ENCODE measurements around the gene GLT6D1. TPM values are rescaled to one million over a fixed set of nuclear protein-coding genes. Genes with fewer than 3 reads are reported as not detected.

The GLT6D1 gene
- total RNA-seq, 1 donor from 2014 or later, result not detected

- TF ChIP-seq CTCF (IDR thresholded peaks at IDR 0.05; ENCODE audit: borderline replicate concordance), result no peak
- peaks cover 49% of the 10 kb centered on the region for H3K27me3 ChIP-seq (ENCODE audit: low read depth)
- no peaks in the 10 kb centered on the region for H3K36me3 ChIP-seq
- no peaks in the 10 kb centered on the region for H3K9me3 ChIP-seq (replicated peaks)
- no peak for DNase-seq
- H3K4me3 ChIP-seq, result no peak overlapping the region
- no peak overlapping the region for H3K27ac ChIP-seq (replicated peaks)
- H3K4me1 ChIP-seq, result no peaks in the 10 kb centered on the region
- intact Hi-C loops (cut with micrococcal nuclease), result no loop called here
Measured at GRCh38 chr9:135681161-135681560, 41.8 kb upstream of the GLT6D1 start.

- H3K9me3 ChIP-seq (replicated peaks), result no peaks in the 10 kb centered on the region
- intact Hi-C loops (cut with micrococcal nuclease), result no loop called here
- no peak for DNase-seq
- TF ChIP-seq CTCF (IDR thresholded peaks at IDR 0.05; ENCODE audit: borderline replicate concordance), result no peak
- no peak overlapping the region for H3K27ac ChIP-seq (replicated peaks)
- no peaks in the 10 kb centered on the region for H3K4me1 ChIP-seq
- H3K27me3 ChIP-seq (ENCODE audit: low read depth), result peaks cover 48% of the 10 kb centered on the region
- H3K36me3 ChIP-seq, result no peaks in the 10 kb centered on the region
- no peak overlapping the region for H3K4me3 ChIP-seq
Measured at GRCh38 chr9:135680056-135680455, 40.7 kb upstream of the GLT6D1 start.

- no peaks in the 10 kb centered on the region for H3K4me1 ChIP-seq
- no peak overlapping the region for H3K4me3 ChIP-seq
- no peak overlapping the region for H3K27ac ChIP-seq (replicated peaks)
- DNase-seq, result no peak
- H3K36me3 ChIP-seq, result no peaks in the 10 kb centered on the region
- no peaks in the 10 kb centered on the region for H3K9me3 ChIP-seq (replicated peaks)
- intact Hi-C loops (cut with micrococcal nuclease), result no loop called here
- peaks cover 31% of the 10 kb centered on the region for H3K27me3 ChIP-seq (ENCODE audit: low read depth)
- TF ChIP-seq CTCF (IDR thresholded peaks at IDR 0.05; ENCODE audit: borderline replicate concordance), result no peak
Measured at GRCh38 chr9:135678236-135679017, 39.1 kb upstream of the GLT6D1 start.

GRCh38 chr9:135677641-135678168 is 38.4 kb upstream of the GLT6D1 start:
- H3K36me3 ChIP-seq, result no peaks in the 10 kb centered on the region
- no peak for DNase-seq
- H3K4me3 ChIP-seq, result no peak overlapping the region
- no peaks in the 10 kb centered on the region for H3K9me3 ChIP-seq (replicated peaks)
- H3K27me3 ChIP-seq (ENCODE audit: low read depth), result peaks cover 25% of the 10 kb centered on the region
- no peak for TF ChIP-seq CTCF (IDR thresholded peaks at IDR 0.05; ENCODE audit: borderline replicate concordance)
- H3K27ac ChIP-seq (replicated peaks), result no peak overlapping the region
- H3K4me1 ChIP-seq, result no peaks in the 10 kb centered on the region
- intact Hi-C loops (cut with micrococcal nuclease), result no loop called here

- Histone ChIP-seq H3K4me1 (no peaks in the 10 kb centered on the region), H3K27me3 (ENCODE audit: low read depth) (peaks cover 25% of the 10 kb centered on the region), H3K9me3 (replicated peaks) (no peaks in the 10 kb centered on the region), H3K4me3 (no peak overlapping the region), H3K27ac (replicated peaks) (no peak overlapping the region), H3K36me3 (no peaks in the 10 kb centered on the region)
- DNase-seq, result no peak
- TF ChIP-seq CTCF (IDR thresholded peaks at IDR 0.05; ENCODE audit: borderline replicate concordance), result no peak
- intact Hi-C loops (cut with micrococcal nuclease), result no loop called here
Measured at GRCh38 chr9:135676891-135677290, 37.6 kb upstream of the GLT6D1 start.

Measured in left ventricle myocardium inferior (tissue), 1 donor.